MG63 (cell line): Measurements from ENCODE around the gene TGM3. TPM values are rescaled to one million over a fixed set of nuclear protein-coding genes. Genes with fewer than 3 reads are reported as not detected.

Source experiments
- DNase-seq: peaks from one replicate; pipeline ENCODE4 v3.0.0-alpha.2; 2020
- H3K27me3 ChIP-seq: fragments of 250-450 bp; sonication (Bioruptor Pico); 2 replicates; pipeline ENCODE4 v1.5.1; 2020; ENCODE audit warnings: mild to moderate bottlenecking, moderate library complexity
- H3K36me3 ChIP-seq: fragments of 250-450 bp; sonication (Bioruptor Pico); 2 replicates; pipeline ENCODE4 v1.5.1; 2020; ENCODE audit warnings: mild to moderate bottlenecking, moderate library complexity
- H3K4me3 ChIP-seq: fragments of 250-450 bp; sonication (Bioruptor Pico); 2 replicates; pipeline ENCODE4 v1.5.1; 2020; ENCODE audit warnings: mild to moderate bottlenecking, moderate library complexity
- H3K9me3 ChIP-seq: fragments of 250-450 bp; sonication (Bioruptor Pico); 2 replicates; pipeline ENCODE4 v1.5.1; 2020; ENCODE audit warnings: mild to moderate bottlenecking, moderate library complexity
- total RNA-seq: library from RNA; depleted of rRNA; stranded (reverse); fragments of >200 nt; shearing (Covaris generic); gene quantifications from 2 replicates; pipeline ENCODE4 v1.2.3, GENCODE V29; 2014; ENCODE audit warnings: low replicate concordance; rRNA removed

TGM3 gene
- total RNA-seq, 1 experiment from 2014 or later = not detected

DNA sequence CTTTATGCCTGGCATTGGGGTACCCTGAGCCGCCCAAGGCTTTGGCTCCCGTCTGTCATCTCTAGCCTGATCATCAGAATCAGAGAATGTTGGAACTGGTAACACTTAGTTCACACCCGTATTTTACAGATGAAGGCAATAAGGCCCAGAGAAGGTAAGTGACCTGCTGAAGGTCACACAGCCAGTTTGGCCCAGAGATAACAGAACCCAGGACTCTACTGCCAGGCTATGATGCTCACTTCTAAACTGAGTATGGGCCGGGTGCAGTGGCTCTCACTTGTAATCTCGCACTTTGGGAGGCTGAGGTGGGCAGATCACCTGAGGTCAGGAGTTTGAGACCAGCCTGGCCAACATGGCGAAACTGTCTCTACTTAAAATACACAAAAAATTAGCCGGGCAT is 83.1 kb downstream of the TGM3 start:
- no peak overlapping the region for H3K4me3 ChIP-seq
- DNase-seq = no peak

DNA sequence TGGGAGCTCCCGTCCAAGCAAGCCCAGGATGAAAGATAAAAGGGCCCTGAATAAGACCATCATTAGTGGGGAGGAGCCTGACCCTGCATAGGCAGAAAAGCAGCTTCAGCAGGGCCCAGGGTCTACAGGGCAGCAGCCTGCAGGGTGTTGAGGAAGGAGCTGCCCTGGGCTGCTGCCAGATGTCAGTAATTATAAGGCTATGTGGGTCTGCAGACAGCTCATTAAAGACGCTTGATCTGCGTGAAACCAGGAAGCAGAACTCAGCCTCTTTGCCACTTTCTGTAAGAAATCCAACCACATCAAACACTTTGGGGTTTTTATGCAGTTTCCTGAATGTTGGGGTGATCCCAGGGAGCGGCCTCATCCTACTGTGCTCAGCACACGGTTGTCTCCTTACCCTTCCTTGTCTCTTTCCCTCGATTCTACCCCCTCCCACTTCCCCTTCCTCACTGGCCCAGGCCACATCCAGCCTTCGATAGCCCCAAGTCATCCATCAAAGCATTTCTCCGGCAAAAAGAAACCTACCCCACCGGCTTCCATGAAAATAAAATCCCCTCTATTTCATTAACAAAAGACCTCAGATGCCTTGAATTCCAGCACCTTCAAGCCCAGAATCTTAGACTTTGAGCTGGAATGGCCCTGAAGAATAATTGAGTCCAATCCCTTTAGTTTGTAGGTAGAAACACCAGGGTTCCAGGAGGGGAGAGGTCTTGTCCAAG is 83.9 kb downstream of the TGM3 start:
- H3K4me3 ChIP-seq = no peak overlapping the region
- no peaks in the 10 kb centered on the region for H3K9me3 ChIP-seq
- H3K27me3 ChIP-seq = no peaks in the 10 kb centered on the region
- H3K36me3 ChIP-seq = no peaks in the 10 kb centered on the region
- DNase-seq = no peak

More for the DNA sequence above, 83.1 kb downstream of the TGM3 start:
- no peaks in the 10 kb centered on the region for H3K36me3 ChIP-seq
- H3K27me3 ChIP-seq = no peaks in the 10 kb centered on the region
- no peaks in the 10 kb centered on the region for H3K9me3 ChIP-seq

DNA sequence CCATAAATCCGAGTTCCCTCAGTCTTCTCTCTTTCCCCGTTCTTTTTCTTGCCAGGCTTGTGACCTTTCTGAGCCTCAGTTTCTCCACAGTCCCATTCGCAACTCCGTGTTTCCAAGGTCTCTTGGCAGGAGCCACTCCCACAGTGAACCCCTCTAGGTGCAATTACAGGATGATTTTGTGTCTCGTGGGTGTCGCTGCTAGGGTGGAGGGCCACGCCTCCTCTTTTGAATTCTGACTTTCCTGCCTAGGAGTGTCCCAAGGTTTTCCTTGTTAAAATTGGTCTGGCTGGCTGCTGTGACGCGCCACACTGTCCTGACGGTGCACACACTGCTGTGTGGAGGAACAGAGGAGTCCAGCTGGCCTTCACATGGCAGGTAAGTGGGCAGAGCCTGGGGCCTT is 84.8 kb downstream of the TGM3 start, which contains the start of gene TGM6:
TGM6 (plus strand) TSS at position 301 of the 400 bp plus-strand sequence; CDS start at position 369, 68 bp downstream.
- Histone ChIP-seq H3K27me3 (no peaks in the 10 kb centered on the region), H3K9me3 (no peaks in the 10 kb centered on the region), H3K36me3 (no peaks in the 10 kb centered on the region), H3K4me3 (no peak within 1 kb of the TSS)
- DNase-seq = no peak

- no peak for DNase-seq
- Histone ChIP-seq H3K4me3 (no peak overlapping the region), H3K27me3 (no peaks in the 10 kb centered on the region), H3K36me3 (no peaks in the 10 kb centered on the region), H3K9me3 (no peaks in the 10 kb centered on the region)
Measured at GRCh38 chr20:2381303-2381702, 85.5 kb downstream of the TGM3 start.

- peak; percentile 33 for DNase-seq
- H3K9me3 ChIP-seq = peaks cover 3% of the 10 kb centered on the region; the same call in 1 of the 2 replicates
- no peaks in the 10 kb centered on the region for H3K36me3 ChIP-seq
- H3K4me3 ChIP-seq = no peak overlapping the region
- no peaks in the 10 kb centered on the region for H3K27me3 ChIP-seq
Measured at GRCh38 chr20:2382833-2383232, 87.0 kb downstream of the TGM3 start.

GRCh38 chr20:2385026-2385425 is 89.2 kb downstream of the TGM3 start:
- Histone ChIP-seq H3K4me3 (no peak overlapping the region), H3K27me3 (no peaks in the 10 kb centered on the region), H3K9me3 (peaks cover 3% of the 10 kb centered on the region), H3K36me3 (no peaks in the 10 kb centered on the region)
- DNase-seq = no peak

GRCh38 chr20:2385496-2385895 is 89.7 kb downstream of the TGM3 start:
- no peaks in the 10 kb centered on the region for H3K36me3 ChIP-seq
- peaks cover 3% of the 10 kb centered on the region for H3K9me3 ChIP-seq
- no peak overlapping the region for H3K4me3 ChIP-seq
- H3K27me3 ChIP-seq = no peaks in the 10 kb centered on the region
- DNase-seq = no peak

DNA sequence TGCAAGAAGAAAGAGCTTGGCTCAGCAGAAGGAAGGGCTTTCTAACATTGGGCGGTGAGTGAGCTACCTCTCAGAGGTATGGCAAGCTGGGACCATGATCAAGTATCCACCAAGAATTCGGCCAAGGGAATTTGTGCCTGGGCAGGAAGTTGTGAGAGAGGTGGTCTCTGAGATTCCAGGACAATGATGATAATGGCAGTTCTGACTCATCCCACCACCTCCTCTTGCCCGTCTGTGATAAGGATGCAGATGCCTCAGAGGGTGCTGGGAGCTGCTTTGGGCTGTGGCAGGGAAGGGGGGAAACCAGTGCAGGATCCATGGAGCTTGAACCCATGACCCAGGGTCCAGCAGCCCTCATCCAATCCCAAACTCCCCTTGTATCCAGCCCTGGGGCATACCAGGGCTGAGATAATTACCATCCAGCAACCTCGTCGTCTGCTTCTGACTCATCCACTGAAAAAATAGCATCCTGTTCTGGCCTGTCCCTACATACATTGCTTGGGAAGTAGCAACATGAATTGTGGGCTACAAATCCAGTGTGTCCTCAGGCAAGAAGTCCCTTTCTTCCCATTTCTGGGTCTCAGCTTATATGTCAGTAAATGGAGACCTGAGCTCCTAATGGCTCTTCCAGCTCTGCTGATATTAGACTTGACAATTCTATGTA is 90.8 kb downstream of the TGM3 start:
- no peaks in the 10 kb centered on the region for H3K27me3 ChIP-seq
- no peaks in the 10 kb centered on the region for H3K36me3 ChIP-seq
- H3K9me3 ChIP-seq = peaks cover 3% of the 10 kb centered on the region
- no peak overlapping the region for H3K4me3 ChIP-seq
- no peak for DNase-seq

DNA sequence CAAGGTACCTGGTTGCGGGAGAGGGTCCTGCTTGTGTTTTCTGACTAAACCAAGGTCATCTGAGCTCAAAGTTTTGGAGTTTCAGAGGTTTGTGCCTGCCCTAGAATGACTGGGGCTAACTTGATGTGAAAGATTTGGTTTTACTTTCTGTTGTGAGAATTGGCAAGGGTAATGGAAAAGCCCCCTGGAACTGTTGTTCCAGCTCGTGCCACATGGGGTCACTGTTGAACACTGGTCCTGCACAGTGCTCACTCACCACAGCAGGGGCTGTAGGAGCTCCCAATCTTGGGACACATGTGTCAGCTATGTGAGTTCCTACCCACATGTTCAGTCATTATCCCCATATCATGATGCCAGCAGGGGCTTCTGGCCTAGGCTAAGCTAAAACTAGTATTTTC is 91.4 kb downstream of the TGM3 start:
- Histone ChIP-seq H3K27me3 (no peaks in the 10 kb centered on the region), H3K4me3 (no peak overlapping the region), H3K9me3 (peaks cover 3% of the 10 kb centered on the region), H3K36me3 (no peaks in the 10 kb centered on the region)
- no peak for DNase-seq

DNA sequence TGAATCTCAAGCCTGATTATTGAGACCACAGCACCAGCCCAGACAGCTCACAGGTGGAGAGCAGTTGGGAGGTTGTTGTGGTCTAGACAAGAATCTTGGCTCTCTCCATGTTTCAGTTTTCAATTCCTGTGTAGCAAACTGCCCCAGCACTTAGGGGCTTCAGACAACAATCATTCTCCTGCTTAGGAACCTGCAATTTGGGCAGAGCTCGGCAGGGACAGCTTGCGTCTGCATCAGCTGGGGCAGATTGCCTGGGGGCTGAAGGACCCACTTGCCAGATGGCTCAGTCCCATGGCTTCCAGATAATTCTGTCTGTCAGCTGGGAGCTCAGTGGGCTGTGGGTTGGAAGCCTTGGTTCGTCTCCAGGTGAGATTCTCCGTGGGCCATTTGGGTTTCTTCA is 91.8 kb downstream of the TGM3 start:
- Histone ChIP-seq H3K9me3 (peaks cover 3% of the 10 kb centered on the region), H3K27me3 (no peaks in the 10 kb centered on the region), H3K36me3 (no peaks in the 10 kb centered on the region), H3K4me3 (no peak overlapping the region)
- DNase-seq = no peak

Other genes with a start within 250 kb of the TGM3 start
- 4.7 and 7.6 TPM in 2 replicates for gene STK35, start 194.2 kb upstream of the TGM3 start, total RNA-seq
- not detected in 2 replicates for gene TGM6, start 84.9 kb downstream of the TGM3 start, total RNA-seq
- gene SNRPB, start 174.8 kb downstream of the TGM3 start, total RNA-seq = 621 and 775 TPM in 2 replicates
- 2.2 and 3.7 TPM in 2 replicates for gene ZNF343, start 212.9 kb downstream of the TGM3 start, total RNA-seq
- gene TMC2, start 240.6 kb downstream of the TGM3 start, total RNA-seq = not detected in 2 replicates